Germinal center (tissue), 1 donor: Measurements from ENCODE around the gene BAIAP2.
"Not testable (repeated sequence)": the region's sequence is repeated elsewhere in the genome, so short reads cannot be mapped to it uniquely, and the experiment has no call there.

Experiments
- DNase-seq: peaks from one replicate; pipeline ENCODE4 v3.0.0; 2012; ENCODE audit warnings: mixed read lengths, low spot score

The BAIAP2 gene

DNA sequence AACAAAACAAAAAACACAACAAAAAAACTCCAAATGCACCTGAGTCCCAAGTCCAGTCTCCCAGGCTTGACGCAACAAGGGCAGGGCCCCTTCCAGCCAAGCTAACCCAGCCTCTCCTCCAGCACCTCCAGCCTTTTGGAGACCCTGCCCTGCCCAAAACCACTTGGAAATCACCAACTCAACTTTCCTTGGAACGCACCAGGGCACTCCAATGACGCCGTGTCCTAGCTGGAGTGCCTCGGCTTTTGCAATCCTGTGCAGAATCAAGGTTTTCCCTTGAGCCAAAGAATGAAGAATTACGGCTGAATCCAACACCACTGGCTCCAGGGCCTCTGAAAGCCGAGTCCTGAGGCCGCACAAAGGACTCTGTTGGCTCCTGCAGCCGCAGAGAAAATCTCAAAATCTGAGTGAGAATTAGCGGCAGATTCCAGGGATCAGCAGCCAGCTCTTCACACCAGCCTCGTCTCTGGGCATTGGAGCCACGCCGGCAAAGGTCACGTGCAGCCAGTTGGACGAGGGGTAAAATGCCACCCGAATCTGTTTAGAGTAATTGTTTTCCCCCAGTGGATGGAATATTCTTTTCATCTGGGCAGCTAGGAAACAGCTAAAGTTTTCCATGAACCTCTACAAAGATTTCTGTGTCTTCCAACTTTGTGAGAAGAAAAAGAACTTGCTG, 9.7 kb upstream of the BAIAP2 start:
- DNase-seq, result no peak

DNA sequence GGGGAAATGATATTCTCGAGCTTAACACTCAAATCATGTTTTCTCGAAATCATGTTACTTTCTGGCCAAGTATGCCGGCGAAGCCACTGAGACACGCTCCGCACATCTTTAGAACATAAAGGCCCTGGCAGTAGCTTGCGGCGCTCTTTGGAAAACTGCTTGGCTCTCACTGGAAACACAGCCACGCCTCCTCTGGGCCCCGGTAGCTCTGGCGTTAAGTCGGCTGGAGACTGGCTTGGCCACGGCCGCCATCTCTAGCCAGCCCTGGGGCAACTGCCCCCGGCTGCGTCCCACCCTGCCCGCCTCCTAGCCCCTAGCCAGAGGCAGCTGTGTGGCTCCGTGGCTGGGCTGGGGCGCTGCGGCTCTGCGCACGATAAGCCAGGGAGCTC, 9.2 kb upstream of the BAIAP2 start:
- DNase-seq, result no peak

DNA sequence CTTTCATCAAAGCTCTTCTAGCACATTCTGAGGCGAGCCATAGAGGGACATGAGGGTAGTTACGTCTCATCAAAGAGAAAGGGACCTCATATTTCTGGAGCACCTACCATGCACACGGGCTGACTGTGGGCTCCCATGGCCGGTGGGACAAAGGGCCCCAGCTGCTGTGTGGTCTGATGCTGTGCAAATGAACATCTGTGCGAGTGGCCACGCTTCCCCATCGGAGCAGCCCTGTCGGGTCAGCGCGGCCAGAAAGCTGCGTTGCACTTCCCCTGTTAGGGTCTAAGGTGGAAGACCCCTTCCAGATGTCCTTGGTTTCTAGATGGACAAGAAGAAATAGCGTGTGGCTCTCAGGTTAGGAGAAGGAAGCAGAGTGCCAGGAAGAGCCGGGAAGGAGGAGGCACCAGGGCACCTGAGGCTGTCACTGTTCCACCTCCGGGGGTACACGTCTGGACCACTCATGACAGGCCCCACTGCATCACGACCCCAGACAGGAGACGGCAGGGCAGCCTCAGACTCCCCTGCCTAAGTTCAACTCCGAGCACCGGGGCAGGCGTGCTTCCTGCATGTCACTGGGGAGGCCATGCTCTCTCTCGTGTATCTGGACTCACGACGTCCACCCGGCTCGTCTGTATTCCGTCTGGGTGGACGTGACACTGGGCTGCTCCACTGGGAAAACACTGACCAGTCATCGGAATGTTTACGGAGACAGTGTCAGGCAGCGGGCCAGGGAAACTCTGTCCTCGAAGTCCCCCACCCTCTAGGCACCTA, 8.5 kb upstream of the BAIAP2 start:
- DNase-seq, result no peak

GRCh38 chr17:81027038-81027437, 7.9 kb upstream of the BAIAP2 start:
- DNase-seq, result no peak

DNA sequence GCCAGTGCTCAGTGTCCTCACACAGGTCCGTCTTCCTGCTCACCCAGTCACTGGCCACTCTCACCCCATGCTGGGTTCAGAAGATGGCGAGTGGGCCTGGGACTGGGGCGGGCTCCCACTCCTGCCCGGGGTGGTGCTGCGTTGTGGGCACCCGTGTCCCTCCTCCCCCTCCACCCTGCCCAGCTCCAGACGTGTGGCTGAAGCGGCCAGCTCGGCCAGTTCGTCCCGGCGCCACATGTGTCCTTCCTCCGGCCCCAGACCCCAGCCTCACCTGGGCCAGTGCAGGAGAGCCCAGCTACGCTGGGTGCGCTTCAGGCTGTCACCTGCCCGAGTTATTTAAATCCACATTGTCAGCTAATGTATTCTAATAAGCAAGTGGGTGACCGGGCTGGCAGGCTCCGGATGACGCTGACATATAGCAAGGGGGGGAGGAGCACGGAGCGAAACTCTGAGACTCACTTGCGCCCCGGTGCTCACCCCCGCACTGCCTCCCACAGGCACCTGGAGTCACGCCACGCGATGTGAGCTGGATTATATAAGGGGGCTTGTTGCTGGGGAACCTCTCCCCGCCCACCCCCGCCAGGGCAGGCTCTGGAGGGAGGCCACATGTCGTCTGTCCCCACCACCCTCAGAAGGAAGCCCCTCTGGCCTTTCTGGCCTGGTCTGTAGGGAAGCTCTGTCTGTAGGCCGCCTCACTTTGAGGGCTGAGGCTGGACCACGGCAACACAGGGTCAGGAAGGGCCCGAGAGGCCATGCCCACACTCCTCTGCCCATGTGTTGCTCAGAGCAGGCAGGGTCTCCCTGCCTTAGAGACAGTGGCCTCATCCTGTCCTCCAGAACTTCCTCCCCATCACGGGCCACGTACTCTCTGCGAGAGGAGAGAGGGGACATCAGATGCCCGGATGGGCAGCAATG, 7.1 kb upstream of the BAIAP2 start:
- no peak for DNase-seq

GRCh38 chr17:81028506-81028858, 6.5 kb upstream of the BAIAP2 start:
- DNase-seq, result no peak

DNA sequence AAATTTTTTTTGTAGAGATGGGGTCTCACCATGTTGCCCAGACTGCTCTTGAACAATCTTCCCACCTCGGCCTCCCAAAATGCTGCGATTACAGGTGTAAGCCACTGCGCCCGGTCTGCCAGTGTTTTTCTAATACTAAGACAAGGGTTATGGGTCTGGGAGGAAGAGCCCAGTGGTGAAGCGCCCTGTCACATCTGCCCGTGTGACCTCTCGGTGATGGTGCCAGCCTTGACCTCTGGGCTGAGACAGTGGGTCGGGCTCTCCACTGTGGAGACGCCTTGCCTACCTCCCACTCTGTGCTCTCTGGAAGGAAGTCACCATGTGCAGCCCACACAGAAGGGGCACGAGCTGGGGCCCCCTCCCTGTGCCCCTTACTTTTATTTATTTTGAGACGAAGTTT, 5.1 kb upstream of the BAIAP2 start:
- no peak for DNase-seq

- not testable (repeated sequence) for DNase-seq
Observed at GRCh38 chr17:81030312-81030711, 4.6 kb upstream of the BAIAP2 start.

DNA sequence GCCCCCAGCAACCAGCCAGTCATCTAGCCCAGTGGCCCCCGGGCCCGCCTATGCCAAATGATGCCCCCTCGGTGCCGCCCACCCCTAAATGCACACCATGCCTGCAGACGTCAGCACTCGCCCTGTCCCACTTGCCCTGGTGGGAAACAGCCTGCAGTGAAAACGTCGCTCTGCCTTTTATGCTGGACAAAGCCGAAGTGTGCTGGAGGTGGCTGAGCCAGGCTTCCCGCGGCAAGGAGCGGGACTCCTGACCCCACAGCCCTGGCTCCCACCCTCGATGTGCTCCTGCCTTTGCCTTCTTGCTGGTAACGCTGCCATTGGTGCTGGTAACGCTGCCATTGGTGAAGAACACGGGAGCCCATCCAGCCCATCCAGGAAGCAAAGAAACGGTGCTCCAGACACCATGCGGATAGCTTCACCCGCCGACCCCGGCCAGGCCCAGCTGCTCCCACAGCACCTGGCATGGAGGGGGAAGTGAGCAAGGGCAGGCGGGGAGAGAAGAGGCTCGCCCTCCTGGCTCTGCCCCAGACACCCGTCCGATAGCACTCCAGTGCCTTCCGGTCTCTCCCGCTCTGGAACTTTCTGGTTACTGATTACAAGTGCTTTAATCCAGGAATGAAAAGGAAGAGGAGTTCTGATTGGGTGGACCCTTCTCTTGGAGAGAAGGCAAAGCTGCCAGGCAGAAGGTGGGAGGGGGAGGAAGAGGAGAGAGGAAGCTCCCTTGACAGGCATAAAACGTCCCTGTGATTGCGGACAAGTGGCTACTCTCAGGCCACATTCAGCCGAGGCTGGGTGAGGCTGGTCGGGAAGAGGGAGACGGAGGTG, 4.0 kb upstream of the BAIAP2 start:
- no peak for DNase-seq

DNA sequence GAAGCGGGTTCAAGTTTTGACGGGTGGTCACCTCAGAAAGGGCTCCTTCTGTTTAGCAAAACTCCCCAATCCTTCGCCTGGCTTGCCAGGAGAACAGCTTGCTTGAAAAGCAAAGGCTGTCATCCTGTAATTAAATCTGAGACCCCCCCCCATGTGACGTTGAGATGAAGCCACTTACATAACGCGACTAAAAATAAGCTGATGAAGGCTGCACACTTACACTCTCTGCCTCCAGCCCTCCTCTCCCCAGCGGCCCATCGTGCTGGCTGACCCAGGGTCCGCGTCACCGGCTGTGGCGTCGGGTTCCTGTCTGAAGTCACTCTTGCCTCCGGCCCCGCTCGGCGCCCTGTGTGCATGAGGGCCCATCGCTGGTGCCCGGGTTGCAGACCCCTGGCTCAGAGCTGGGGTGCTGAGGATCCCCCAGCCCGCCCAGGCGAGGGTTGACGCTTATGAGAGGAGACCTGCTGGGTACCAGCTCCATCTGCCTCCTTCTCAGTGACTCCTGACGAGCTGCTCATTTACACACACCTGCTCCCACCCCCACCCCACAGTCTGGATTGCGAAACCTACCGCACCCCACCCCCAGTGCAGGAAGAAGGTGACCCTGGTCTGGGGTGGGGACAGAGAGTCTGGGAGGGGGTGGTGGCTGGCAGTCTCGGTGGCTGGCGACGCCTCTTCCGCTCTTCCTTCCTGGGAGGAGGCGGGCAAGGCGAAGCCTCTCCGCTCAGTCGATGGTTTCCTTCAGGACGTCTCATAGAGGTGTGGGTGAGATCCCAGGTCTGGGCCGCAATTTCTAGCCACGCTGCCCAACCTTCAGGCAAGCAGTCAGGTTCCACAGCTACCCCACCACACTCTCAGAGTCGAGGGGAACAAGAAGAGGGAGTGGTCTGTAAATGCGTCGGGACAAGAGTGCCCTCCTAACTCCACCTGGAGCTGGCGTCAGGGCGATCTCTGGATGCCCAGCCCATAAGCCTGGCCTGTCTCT, 3.1 kb upstream of the BAIAP2 start:
- no peak for DNase-seq

DNA sequence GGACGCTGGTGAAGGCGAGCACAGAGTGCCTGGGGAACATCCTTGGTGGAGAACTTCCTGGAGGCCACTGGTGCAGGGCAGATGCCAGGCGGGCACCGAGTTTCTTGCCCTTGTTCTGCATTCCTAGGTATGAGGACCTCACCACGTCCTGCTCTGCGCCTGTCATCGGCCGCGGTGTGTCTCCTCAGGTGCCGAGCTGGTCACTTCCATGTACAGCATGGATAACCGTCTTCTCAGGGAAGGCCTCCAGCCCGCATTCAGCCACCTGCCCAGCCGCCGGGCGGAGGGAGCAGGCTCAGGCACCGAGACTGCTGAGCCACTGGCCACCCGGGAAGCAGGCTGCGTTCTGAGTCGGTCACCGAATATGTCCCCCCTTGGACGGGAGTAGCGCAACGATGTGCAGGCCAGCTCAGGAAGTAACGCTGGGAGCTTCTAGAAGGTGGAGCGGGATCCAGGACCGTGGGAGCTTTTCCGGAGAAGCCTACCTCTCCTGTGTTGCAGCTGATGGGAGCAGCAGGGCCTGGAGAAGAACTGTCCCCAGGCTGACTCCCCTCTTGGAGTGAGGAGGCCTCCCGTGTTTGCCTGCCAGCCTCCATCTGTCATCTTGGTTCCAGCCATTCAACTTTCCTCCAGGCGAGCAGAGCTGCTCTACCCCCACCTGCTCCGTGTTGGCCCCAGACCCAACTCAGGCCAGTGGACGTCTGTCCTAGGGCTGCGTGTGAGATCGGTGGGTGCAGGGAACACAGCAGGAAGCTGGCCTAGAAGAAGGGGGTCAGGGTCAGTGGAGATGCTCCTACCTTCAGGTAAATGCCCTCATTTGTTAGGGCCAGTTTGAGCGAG, 2.1 kb upstream of the BAIAP2 start:
- no peak for DNase-seq

- DNase-seq, result no peak
Observed at GRCh38 chr17:81033535-81034167, 1.3 kb upstream of the BAIAP2 start.

- no peak for DNase-seq
Observed at GRCh38 chr17:81034168-81034777, 678 bp upstream of the BAIAP2 start.

DNA sequence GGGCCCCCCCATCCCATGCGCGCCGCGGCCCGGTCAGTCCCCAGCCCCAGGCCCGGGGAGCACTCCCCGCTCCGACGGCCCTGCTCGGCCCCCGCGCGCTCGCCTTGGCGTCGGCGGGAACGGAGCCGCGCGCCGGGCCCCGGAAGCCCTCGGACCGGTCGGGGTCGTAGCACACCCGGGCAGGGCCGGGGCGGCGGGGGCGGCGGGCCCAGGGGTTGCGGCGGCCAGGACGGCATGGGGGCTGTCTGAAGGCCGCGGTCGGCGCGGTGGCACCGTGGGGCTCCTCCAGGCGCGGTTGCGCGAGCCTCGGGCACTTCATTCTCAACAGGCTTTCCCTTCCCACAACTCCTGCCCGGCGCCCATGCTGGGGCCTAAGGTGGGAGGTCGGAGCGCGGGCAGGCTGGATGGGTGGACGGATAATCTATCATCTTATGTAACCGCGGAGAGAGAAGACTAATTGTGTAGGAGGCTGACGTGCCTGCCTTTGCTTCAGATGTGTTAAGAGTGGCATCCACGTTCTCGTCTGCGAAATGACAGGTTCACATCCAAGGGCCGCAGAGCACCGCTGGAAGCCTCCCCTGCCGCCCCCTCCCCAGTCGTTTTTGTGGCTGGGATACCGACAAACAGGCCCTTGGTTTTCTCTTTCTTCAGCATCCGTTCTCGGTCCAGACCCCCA, 708 bp downstream of the BAIAP2 start:
- DNase-seq, result no peak

GRCh38 chr17:81036197-81036941, 1.4 kb downstream of the BAIAP2 start:
- DNase-seq, result no peak

GRCh38 chr17:81037026-81037797, 2.3 kb downstream of the BAIAP2 start:
- no peak for DNase-seq
